GM19328 (cell line): ENCODE measurements around the gene KCNK10.
"Not testable (repeated sequence)": the region's sequence is repeated elsewhere in the genome, so short reads cannot be mapped to it uniquely, and the experiment has no call there.

Experiments
- ATAC-seq: cut with Tn5 transposase; IDR thresholded peaks from one replicate; pipeline ENCODE4 v1.9.1; 2021; ENCODE audit warnings: mild to moderate bottlenecking, moderate library complexity; ENCODE audit not compliant: unreplicated experiment

Gene KCNK10

DNA sequence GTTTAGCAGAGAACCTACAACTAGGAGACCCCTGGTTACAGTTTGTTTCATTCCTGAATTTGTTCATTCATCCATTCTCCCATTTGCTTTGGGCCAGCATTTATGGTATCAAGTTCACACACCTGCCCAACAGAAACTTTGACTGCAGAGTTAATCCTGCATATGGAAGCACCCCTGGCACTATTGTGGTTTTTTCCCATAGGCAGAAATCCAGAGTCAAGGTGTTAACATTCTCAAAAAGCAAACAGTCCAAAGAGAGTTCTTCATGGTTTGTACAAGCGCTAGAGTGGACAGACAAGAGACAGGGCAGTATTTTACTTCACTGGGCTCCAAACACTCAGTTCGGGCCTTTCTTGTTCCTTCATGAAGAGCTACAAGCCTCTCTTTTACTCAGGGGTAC lies 51.9 kb downstream of the KCNK10 start:
- ATAC-seq, result no peak

DNA sequence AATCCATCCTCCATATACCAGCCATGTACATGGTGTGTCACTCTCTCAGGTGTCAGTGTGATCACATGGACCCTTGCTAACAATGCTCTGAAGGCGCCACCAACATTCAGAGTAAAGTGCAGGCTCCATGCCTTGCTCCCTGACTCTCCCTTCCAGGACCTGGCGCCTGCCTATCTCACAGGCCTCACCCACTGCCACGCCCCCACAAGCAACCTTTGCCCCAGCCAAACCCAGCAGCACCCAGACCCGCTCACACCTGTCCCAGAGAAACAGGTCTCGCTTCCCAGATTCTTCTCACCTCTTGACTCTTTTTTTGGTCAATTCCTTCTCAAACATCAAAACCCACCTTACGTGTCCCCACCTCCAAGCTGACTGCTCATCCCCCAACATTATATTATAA lies 52.3 kb downstream of the KCNK10 start:
- no peak for ATAC-seq

- ATAC-seq, result no peak
Observed at GRCh38 chr14:88269806-88270420, 53.2 kb downstream of the KCNK10 start.

DNA sequence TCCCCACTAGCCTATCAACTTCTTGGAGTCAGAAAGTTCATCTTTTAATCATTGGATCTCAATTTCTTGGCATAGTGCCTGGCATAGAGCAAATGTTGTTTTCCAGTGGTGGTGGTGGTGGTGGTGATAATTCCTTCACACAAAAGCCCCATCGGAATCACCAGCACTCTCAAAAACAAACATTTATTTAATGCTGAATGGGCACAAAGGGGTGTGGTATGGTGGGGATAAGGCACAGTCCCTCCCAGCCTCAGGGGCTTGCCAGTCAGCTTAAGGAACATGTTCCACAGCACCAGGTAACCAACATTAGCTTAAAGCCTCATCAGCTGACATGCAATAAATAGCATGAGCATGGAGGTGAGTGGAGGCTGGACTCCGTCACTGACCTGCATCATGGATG lies 56.6 kb downstream of the KCNK10 start:
- ATAC-seq, result no peak

DNA sequence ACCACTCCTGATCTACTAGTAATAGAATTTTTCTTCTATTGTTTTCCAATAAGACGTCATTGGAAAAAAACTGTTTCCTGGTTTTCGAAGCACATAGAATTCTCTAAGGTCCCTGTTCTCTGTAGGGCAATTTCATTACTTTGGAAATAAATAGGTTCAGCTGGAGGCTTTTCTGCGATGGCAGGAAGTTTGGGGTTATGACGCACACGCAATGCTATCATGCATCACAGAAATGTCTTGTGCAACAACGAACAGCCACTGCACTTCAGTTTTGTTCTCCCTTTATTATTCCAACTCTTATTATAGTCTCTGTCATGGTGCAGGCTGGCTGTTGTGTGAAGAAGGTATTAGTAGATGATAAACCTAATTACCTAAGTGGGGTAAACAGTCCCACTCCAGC lies 59.0 kb downstream of the KCNK10 start:
- ATAC-seq, result no peak

GRCh38 chr14:88261302-88261701 lies 61.8 kb downstream of the KCNK10 start:
- not testable (repeated sequence) for ATAC-seq

GRCh38 chr14:88258021-88258420 lies 65.0 kb downstream of the KCNK10 start:
- ATAC-seq, result no peak

- no peak for ATAC-seq
Observed at GRCh38 chr14:88256997-88257950, 65.8 kb downstream of the KCNK10 start.

- ATAC-seq, result no peak
Observed at GRCh38 chr14:88255798-88256197, 67.3 kb downstream of the KCNK10 start.

DNA sequence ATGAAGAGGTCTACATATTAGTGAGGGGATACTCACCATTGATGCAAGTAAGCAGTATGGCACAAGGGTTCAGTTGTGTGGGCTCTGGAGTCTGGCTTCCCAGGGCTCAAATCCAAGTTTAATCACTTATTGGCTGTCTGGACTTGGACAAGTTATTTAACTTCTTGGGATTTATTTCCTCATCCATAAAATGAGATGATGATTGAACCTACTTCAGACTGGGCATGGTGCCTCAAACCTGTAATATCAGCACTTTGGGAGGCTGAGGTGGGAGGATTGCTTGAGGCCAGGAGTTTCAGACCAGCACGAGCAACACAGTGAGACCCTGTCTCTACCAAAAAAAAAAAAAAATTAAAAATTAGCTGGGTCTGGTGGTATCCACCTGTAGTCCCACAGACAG lies 67.9 kb downstream of the KCNK10 start:
- ATAC-seq, result no peak

DNA sequence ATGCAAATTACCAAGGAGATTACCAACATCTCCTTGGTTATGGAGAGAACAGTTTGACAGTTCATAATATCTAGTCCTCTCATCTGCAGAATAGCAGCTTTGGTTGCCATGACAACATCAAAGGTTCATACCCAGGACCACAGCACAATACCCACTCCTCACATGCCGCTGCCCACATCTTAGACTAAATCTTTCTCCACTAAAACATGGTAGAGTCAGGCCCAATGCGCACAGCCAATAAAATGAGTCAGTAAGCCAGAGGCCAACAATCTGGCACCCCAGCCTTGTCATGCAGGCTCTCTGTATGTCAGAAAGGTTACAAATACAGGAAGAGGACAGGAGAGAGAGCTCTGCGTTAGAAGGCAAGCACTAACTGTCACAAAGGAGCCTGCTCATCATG lies 70.6 kb downstream of the KCNK10 start:
- no peak for ATAC-seq

GRCh38 chr14:88251650-88252049 lies 71.4 kb downstream of the KCNK10 start:
- no peak for ATAC-seq

GRCh38 chr14:88249266-88249665 lies 73.8 kb downstream of the KCNK10 start:
- ATAC-seq, result no peak

- ATAC-seq, result no peak
Observed at GRCh38 chr14:88248606-88249005, 74.5 kb downstream of the KCNK10 start.

DNA sequence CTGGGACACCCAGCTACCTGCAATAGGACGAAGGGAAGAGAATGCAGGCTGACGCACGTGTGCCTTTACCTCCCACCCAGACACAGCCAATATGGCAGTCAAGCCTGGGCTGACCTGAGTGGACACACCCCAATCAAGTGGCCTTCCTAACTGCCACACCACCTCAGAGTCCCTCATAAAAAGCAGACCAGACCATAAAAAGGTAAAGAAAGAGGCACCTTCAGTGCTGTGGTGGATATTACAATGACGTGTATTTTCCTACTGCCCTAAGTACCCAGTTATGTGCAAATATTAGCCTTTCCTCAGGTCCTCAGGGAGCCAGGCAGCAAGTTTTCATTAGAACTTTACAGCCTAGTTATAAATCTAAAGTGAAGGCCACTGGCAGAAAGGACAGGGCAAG lies 75.8 kb downstream of the KCNK10 start:
- no peak for ATAC-seq

DNA sequence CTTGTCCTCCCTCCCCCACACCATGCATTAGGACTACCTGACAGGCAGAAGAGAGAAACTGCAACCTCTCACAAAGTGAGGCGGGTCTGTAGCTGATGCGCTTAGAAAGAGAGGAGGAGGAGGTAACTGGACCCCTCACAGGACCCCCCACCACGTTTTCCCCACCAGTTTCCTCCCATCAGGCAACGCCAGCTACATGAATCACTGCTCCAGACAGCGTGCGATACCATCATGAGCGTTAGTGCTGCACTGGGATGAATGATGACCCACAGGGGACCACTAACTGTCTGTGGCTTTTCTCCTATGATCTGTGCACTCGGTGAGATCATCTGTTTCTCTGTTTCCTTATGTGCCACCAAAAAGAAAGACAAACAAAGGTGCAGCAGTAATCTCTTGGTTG lies 77.7 kb downstream of the KCNK10 start:
- ATAC-seq, result no peak

DNA sequence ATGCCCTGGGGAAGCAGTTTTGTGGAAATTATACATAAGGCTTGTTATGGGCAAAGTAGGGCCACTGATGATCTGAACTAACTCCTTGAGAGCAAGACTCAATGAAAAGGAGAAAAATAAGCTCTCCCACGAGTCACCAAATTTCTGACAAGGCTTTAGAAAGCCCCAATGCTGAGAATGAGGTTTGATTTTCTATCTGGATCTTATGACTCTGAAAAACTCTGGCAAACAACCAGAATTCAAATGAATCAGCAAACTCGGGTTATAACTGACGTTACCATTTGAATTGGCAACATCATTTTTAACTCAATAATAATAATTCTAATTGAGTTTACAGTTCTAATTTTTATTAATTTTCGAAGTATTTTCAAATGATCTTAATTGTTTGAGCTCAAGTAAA lies 79.1 kb downstream of the KCNK10 start:
- no peak for ATAC-seq

DNA sequence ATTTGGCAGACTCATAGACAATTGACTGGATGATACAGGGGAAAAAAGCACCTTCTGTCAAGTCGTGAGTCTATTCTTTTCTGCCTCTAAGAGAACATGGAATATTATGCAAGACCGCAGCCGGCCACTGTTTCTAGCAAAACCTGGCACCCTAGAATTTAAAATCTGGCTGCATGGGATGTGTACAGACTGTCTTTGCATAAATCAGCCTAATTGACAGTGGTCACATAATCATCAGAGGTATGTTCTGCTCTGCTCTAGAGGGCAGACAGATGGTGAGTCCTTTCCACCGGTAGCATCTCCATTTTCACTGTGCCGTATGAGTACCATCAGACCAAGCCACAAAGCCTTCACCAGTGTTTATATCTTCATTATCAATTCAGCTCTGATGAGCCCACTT lies 80.6 kb downstream of the KCNK10 start:
- no peak for ATAC-seq

DNA sequence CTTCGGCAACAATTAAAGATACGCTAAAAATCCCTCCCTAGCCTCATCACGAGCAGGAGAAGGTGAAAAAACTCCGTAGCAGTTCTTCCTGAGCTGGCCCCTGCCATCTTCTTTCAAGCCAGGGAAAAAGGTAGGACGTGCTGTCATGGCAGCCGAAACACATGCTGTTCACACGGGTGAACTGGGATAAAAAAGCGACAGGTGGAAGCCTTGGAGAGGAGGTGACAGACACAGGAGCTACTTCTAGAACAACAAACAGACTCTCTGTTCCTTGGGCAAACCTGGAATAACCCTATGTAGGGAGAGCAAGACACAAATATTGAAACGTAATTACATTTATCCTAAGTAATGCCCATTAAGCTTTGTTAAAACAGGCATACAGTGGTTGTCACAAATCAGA lies 81.3 kb downstream of the KCNK10 start:
- no peak for ATAC-seq

DNA sequence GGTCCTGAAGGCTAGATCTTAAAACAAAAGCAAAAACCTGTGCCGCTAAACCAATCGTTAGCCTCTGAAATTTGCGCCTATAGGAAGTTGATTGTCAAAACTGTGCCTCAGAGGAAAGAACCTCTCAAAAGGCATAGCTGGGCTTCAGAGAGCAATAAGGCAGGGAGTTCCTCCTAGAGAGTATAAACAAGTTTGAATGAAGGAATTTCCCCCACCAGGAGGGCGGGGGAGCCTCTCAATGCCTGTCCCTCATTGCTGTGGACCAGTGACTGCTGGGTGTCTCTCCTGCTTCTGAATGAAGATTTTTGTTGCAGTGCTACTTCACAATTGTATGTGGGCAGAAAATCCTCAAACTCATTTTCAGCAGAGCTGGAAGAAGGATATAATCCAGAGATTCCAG lies 88.6 kb downstream of the KCNK10 start:
- no peak for ATAC-seq

DNA sequence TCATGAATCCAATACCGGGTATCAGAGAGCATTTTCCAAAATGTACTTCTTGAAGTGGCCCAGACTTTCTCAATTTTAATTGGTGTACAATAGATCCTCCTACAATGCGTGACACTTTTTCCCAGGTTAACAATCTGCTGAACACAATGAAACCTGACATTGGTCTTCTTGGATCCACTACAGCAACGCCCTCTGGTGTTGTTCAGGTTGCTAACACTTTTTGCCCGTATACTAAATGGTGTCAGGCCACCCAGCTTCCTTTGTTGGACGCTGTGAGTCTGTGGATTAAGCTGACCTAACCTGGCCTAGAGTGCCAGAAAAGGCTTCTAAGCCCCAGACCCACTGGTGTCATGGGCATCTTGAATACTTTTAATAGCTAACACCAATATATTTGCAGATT lies 89.2 kb downstream of the KCNK10 start:
- no peak for ATAC-seq

GRCh38 chr14:88232771-88233170 lies 90.3 kb downstream of the KCNK10 start:
- no peak for ATAC-seq
